ENCODE measurements around the gene VAV2.

The VAV2 gene

DNA sequence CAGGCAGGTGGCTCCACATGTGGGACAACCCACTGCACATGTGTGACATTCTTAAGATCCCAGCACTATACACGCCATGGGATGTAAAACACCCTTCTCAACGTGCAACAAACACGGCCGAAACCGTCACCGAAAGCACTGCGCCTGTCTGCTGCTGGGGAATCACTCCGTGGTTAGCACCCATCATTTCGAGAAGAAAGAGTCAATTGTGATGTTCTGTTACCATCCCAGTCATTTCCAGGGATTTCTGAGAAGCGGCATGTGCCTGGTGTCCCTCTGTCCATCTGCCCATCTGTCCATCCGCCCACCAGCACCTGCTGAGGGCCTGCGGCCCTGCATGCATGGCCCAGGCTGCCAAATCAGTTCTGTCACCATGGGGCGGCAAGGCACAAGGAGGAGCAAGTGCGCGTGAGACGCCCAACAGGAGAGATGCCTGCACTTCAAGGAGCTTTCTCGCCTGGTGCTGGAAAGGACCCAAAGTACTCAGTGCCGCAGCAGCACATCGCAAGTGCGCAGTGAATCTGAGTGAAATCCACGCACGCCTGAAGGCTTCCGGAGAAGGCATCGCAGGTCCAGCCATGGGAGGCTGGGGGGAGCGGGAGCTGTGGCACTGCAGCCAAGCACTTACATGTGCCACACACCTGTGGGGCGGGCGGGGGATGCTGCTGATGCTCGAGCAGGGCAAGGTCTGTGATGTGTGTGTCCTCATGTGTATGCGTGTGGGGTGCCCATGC, 38.0 kb downstream of the VAV2 start:
- DNase-seq = peak in 20 of 58 donors; percentile 24 to 73 (median 44)

- no peak for DNase-seq
Measured at GRCh38 chr9:133953621-133953975, 38.5 kb downstream of the VAV2 start.

DNA sequence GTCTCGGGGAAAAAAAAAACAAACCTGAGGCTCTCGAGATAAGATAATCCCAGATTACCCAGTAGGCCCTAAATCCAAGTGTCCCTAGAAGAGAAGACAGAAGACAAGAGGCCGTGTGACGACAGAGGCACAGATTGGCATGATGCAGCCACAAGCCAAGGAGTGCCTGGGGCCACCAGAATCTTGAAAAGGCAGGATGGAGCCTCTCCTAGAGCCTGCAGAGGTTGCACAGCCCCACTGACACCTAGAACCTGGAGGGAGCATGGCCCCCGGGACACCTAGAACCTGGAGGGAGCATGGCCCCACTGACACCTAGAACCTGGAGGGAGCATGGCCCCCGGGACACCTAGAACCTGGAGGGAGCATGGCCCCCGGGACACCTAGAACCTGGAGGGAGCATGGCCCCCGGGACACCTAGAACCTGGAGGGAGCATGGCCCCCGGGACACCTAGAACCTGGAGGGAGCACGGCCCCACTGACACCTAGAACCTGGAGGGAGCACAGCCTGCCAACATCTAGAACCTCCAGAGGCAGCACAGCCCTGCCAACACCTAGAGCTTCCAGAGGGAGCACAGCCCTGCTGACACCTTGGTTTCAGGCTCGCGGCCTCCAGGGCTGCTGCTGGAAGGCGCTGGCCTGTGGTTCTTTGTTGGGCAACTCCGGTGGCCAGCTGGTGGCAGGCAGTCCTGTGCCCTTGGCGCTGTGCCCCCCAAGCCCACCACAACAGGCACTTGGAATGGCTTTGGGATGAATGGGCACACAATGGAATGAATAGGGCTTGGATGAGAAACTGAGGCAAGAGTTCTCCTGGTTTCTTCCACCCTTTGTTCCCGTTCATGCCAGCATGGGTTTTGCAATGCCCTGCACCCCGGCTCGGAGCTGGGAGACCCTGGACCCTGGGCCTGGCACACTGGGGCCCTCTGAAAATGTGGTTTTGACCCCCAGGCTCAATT, 39.2 kb downstream of the VAV2 start:
- no peak for DNase-seq

DNA sequence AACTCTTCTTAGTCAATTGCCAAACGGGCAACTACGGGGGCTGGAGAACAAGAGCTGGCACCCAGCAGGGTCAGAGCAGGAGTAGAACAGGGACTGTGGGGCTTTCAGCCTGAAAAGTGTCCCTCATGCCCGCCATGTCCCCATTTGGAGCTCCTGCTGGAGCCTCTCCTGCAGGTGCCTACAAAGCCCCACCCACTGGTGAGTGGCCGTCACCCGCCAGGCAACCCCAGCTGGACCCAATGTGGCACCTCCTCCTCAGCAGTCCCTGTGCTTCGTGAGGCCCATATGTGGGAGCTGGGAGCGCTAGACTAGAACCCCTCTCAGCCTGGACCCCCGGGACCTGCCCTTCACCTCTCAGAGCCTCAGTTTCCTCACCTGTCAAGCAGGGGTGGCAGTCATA, 40.9 kb downstream of the VAV2 start:
- DNase-seq = no peak

DNA sequence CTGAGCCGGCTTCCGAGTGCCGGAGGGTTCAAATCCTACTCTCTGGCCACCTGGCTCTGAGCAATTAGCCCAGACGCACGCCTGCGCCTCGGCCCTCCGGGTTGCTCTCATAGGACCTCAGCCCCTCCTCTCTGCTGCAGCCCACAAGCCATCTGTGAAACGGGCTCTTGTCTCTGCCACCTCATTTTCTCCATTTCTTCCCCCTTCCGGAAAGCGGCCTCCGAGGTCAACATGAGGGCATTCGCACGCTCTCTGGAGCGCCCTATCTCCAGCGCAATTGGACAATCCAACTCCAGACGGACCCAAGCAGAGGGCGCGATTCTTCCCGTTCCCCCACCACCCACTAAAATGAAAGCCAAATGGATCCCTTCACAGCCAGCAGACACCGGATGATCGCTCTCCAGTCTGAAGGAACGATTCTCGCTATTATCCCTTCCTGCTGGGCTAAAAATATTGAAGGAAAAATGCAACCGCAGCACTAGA, 41.5 kb downstream of the VAV2 start:
- DNase-seq = no peak

DNA sequence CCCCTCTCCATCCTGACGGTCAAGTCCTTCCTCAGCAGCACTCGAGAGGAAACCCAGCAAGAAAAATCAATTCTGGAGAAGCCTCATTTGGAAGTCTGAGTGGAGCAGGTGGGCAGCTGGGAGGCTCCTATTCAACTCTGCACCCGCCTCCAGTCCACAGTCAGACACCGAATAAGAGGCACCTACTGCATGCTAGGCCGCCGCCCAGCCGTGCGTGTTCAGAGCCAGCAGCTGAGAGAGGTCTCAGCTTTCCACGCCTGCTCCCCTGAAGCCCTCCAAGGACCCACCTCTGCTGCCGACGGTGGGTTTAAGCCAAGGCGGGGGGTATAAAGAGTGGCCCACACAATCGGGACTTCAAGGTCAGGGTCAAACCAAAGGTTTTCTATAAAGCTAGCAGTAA, 41.9 kb downstream of the VAV2 start:
- DNase-seq = peak in 3 of 58 donors; percentile 18 to 33 (median 33)

DNA sequence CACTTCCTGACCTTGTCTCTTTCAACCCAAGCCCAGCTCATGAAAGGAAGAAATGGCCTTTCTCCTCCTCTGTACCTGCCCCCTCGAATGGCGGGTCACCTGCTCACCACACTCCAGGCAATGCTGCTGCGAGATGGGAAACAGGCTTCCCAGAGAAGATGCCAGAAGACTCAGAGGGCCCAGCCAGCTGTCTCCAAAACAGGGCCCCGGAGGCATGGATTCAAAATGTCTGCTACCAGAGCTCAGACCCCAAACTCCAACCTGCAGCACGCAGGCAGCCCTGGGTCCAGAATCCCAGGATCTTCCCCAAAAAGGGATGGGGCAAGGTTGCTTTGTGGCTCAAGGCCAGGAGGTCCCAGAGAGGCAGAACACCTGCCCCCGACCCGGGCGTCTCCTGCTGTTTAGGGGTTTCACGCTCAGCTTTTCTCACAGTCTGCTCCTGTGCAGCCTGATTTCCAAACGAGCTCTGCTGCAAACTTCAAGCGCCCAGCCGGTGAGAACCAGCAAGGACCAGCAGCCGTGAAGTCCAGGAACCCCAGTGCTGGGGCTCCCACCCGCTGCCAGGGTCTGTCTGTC, 42.5 kb downstream of the VAV2 start:
- DNase-seq = no peak

GRCh38 chr9:133948561-133949485, 43.3 kb downstream of the VAV2 start:
- DNase-seq = no peak

GRCh38 chr9:133948131-133948530, 44.0 kb downstream of the VAV2 start:
- no peak for DNase-seq

DNA sequence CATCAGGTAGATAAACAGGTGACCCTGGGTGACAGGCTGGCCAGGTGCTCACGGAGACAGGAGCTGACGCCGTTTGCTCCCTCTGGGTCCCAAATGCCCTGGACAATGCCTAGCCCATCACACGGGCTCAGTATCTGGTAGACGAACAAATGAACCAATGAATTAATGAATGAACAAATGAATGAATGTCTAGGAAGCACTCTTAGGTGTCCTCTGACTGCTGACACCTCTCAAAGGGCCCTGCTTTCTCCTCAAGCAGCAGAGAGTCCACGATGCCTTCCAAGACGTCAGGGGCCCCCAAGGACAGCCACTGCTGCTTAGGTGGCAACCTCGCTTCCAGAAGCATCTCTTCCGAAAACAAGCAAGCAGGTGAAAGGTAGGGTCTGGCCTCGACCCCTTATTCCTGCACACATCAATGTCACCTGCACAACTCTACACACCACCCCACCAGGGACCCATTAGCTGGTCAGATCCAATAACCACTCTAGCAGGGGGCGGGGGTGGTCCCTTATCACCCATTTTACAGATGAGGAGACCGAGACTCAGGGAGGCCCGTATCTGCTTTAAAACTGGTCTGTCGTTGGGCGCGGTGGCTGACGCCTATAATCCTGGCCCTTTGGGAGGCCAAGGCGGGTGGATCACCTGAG, 45.2 kb downstream of the VAV2 start:
- no peak for DNase-seq

- DNase-seq = no peak
Measured at GRCh38 chr9:133945977-133946753, 46.0 kb downstream of the VAV2 start.

GRCh38 chr9:133945314-133945975, 46.7 kb downstream of the VAV2 start:
- no peak for DNase-seq

DNA sequence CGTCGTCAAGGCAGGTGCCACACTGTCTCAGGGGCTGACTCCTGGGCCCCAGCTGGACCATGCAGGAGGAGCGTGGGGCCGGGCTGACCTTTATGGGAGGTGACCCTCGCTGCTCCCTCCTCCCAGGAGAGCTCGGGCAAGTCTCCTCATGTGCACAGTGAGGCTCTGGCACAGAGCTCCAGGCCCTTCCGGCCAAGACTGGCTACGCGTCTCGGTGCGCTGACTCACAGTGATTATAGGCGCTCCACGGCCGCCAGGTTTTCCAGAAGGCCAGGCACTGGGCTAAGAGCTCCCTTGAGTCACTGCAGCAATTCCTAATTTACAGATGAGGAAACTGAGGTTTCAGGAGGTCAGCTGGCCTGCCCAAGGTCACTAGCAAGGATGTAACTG, 47.4 kb downstream of the VAV2 start:
- no peak for DNase-seq

DNA sequence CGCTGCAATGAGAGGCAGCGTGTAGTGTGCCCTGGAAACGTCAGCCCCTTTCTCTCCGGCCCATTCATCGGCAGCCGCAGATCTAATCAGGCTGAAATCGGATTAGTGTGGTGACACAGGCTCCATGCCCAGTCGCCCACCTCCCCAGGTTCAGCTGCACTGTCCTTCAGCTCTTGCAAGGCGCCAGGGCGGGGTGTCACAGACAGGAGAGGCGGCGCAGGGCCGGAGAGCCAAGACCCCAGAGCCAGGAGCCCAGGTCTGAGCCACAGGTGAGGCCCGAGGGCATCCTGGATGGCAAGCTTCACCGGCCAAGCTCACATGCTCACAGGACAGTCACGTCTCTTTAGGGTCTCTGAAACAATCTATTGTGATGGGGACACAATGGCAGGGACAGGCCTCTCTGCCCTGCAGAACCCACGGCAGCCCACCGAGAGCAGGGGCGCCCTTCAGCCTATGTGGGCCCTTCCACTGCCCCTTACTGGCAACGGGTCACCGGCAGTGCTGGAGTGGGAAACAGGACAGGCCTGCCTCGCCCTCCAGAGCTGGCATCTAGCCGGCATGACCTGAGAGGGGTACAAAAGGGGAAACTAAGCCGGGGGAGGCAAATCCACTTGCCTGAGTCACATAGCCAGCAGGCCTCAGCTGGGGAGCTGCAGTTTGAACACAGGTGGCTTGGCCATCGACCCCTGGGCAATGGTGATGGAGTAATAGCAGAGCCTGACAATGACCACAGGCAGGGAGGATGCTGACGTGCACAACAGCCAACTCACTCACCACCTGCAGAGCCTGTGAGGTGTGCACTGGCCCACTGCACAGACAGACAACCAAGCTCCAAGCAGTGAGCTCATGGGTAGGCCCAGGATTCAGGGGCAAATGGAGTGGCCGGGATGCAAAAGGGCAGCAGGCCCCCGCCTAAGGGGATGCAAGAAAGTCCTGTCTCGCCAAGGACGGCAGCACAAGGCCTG, 48.1 kb downstream of the VAV2 start:
- no peak for DNase-seq

GRCh38 chr9:133943036-133943780, 48.9 kb downstream of the VAV2 start:
- no peak for DNase-seq

- DNase-seq = no peak
Measured at GRCh38 chr9:133942206-133942975, 49.7 kb downstream of the VAV2 start.
